ENCODE data around the gene TEX35.

TEX35 gene

DNA sequence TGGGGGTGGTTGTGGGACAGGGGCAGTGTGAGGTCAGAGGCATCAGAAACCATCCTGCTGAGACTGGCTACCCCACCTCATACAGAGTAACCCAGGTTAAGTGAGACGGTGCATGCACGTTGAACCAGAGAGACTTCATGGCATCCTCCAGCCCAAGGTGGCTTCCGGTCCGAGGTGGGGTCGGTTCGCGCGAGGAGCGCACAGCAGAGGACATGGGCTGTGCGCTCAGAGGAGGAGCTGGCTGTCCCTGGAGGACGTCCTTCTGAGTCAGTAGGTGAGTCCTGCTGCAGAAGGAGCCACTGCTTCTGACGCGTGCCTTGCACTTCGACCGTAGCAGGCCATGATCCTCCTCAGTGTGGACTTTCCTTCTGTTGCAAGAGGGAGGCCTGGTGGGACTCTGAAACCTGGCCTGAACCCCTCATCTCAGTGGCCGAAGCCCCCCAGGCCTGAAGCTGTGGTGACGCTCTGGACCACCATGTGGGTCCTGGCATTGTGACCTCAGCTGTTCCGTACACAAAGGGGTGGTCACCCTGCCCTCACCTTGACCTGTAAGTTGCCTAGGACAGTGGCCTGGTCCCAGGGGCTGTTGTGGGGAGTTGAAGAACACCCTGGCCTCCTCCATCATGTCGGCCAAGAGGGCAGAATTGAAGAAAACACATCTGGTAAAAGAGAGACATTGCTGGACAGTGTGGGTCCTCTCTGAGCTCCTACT lies at the start of gene TEX35:
Gene TEX35, plus strand, starts transcription at position 544 of the 712 bp plus-strand sequence. Its CDS starts 80 bp downstream, at position 624.
- in situ Hi-C loops (cut with HindIII; ENCODE audit: low pct_unique_long_range_greater_than_20kb, low sequenced_read_pairs): no loop called here
- DNase-seq (ENCODE audit: low read depth in 1 of 2, low spot score in 1 of 2): no peak
- no peak for TF ChIP-seq JUND (IDR thresholded peaks at IDR 0.05; ENCODE audit: low read depth)

DNA sequence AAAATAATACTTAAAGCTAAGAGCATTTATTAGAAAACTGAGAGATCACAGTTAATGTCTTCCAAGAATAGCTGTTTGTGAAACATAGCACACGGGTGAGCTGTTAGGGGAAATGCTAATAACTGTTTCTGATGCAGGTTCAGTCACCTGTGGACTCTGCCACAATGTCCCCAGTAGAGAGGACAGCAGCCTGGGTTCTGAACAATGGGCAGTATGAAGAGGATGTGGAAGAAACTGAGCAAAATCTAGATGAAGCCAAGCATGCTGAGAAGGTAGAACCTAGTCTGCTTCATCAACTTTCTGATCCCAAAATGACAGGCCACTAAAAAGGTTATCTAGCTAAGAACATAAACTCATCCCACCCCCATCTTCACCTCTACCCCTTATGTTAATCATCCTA lies 48.8 kb upstream of the TEX35 start:
- no peak for DNase-seq (ENCODE audit: low read depth in 1 of 2, low spot score in 1 of 2)
- TF ChIP-seq JUND (IDR thresholded peaks at IDR 0.05; ENCODE audit: low read depth): no peak
- in situ Hi-C loops (cut with HindIII; ENCODE audit: low pct_unique_long_range_greater_than_20kb, low sequenced_read_pairs): no loop called here

DNA sequence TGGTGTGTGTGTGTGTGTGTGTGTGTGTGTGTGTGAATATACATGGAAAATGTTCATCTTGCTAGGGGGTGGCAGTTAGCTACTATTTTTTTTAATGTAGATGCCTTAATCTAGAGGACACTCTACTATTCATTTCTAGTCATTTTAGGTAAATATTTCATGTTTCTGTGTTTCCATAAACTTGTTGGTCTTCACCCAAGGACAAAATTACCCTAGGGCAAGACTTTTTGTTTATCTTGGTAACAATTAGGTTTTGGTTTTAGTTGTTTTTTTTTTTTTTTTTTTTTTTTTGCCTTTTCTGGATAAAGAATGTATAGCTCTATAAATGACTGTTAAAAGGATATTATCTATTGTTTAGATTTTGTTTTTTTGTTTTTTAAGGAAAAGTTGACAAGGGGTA lies 48.3 kb upstream of the TEX35 start:
- no peak for TF ChIP-seq JUND (IDR thresholded peaks at IDR 0.05; ENCODE audit: low read depth)
- in situ Hi-C loops (cut with HindIII; ENCODE audit: low pct_unique_long_range_greater_than_20kb, low sequenced_read_pairs): no loop called here
- DNase-seq (ENCODE audit: low read depth in 1 of 2, low spot score in 1 of 2): no peak

DNA sequence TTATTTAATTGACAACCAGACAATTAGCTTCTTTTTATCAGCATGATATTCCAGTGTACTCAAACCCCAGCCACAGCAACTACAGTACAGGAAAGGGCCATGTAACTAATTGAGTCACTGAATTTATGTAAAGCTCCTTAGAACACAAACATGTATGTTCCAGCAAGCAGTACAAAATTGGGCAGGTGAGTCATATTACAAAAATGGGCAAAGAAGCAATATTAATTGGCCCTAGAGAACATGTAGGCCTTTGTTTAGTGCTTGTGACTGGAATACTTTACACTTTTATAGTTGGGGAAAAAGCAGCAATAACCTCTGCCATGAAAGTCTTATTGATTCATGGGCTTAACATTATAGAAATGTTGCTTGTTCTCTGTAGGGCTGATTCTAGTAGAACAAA lies 47.9 kb upstream of the TEX35 start:
- no peak for TF ChIP-seq JUND (IDR thresholded peaks at IDR 0.05; ENCODE audit: low read depth)
- in situ Hi-C loops (cut with HindIII; ENCODE audit: low pct_unique_long_range_greater_than_20kb, low sequenced_read_pairs): no loop called here
- DNase-seq (ENCODE audit: low read depth in 1 of 2, low spot score in 1 of 2): no peak

DNA sequence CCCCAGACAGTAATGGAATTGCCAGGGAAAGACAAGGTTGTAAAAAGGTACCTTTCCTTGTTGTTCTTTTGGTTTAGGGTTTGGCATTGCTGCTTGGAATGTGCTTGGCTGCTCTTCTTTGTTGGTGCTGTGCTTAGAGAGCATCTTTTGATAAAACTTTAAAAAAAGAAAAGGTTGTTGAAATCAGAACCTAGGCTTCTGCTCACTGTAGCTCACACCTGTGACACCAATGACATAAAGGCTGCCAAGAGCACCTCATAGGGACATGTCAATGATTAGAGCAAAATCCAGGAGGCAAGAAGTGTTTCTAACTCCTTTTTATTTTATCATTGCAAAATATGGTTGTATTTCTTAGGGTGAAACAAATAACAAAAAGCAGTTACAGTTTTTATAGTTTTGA lies 45.1 kb upstream of the TEX35 start:
- in situ Hi-C loops (cut with HindIII; ENCODE audit: low pct_unique_long_range_greater_than_20kb, low sequenced_read_pairs): no loop called here
- TF ChIP-seq JUND (IDR thresholded peaks at IDR 0.05; ENCODE audit: low read depth): no peak
- DNase-seq (ENCODE audit: low read depth in 1 of 2, low spot score in 1 of 2): no peak

DNA sequence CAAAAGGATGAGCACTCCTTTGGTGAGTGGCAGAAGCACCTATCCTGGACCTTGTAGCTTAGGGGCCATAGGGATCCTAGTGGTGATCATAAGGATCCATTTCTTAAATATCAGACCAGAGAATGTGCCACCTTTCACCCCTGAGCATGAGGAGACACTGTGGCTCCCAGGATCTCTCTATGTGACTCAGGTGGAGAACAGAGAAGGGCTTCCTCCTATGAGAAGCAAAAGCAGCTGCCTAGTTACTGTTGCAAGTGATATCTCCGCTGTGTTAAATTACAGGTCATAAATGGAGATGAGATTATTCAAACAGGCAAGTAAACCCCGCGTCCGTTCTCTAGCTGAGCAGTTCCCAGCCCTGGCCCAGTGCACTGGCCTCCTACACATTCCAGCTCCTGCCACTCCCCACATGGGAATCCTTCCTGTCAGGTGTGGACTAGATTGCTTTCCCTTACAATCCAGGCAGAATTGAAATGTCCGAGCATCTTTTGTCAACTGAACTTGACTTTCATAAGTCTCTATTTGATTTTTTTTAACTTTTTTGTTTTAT lies 42.4 kb upstream of the TEX35 start:
- no peak for TF ChIP-seq JUND (IDR thresholded peaks at IDR 0.05; ENCODE audit: low read depth)
- peak in 1 of 2 experiments; percentile 12 for DNase-seq (ENCODE audit: low read depth in 1 of 2, low spot score in 1 of 2)
- in situ Hi-C loops (cut with HindIII; ENCODE audit: low pct_unique_long_range_greater_than_20kb, low sequenced_read_pairs): no loop called here

DNA sequence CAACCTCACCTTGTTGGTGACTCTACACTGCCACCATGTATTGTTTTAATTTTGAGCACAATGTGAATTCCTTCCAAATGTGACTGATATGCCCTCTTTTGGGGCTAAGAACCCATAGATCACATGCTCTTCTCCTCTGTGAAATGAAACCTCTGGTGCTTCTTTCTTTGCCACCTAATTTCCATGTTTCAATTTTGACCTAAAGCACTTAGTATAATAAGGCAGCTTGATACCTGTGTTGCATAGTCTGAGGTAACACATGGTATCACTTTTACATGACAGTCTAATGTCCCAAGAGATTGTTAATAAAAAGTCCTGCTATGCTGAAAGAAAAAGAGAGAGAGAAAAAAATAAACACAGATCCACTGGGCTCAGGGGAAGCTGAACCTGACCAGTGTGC lies 40.4 kb upstream of the TEX35 start:
- in situ Hi-C loops (cut with HindIII; ENCODE audit: low pct_unique_long_range_greater_than_20kb, low sequenced_read_pairs): no loop called here
- DNase-seq (ENCODE audit: low read depth in 1 of 2, low spot score in 1 of 2): no peak
- TF ChIP-seq JUND (IDR thresholded peaks at IDR 0.05; ENCODE audit: low read depth): no peak

DNA sequence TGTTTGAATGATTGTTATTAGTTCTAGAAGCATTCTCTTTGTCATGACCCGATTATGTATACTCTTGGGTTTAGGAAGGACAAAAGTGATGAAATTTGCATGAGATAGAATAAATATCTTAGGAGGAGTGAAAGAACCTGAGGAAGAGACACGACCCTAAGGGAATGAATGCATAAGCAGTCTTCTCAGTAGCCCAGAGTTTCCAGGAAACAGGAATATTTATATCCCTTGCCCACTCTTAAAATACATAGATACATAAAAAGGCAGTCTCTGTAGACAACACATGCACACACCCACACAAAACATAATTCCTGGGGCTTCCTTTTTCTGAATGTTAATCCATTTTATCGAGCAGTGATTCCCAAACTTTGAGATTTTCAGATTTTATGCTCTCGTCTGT lies 35.5 kb upstream of the TEX35 start:
- no peak for DNase-seq (ENCODE audit: low read depth in 1 of 2, low spot score in 1 of 2)
- in situ Hi-C loops (cut with HindIII; ENCODE audit: low pct_unique_long_range_greater_than_20kb, low sequenced_read_pairs): no loop called here

DNA sequence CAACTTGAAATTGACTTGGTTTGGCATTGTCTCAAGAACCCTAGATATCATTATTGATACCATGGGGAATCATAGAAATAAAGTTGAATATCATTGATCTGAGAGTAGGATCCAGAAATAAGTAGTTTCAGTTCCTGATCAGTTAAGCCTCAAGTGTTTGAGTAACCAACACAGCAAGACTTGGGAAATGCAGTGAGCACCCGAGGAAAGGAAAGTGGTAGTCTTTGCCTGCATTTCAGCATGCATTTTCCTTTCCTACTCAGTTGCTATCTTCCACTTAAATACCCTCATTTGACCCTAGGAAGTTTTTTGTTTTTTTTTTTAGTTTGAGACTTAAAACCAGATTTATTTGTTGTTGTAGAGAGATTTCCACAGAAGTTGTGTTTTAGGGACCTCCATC lies 35.1 kb upstream of the TEX35 start:
- no peak for TF ChIP-seq JUND (IDR thresholded peaks at IDR 0.05; ENCODE audit: low read depth)
- in situ Hi-C loops (cut with HindIII; ENCODE audit: low pct_unique_long_range_greater_than_20kb, low sequenced_read_pairs): no loop called here
- DNase-seq (ENCODE audit: low read depth in 1 of 2, low spot score in 1 of 2): no peak

More for the DNA sequence above, 35.5 kb upstream of the TEX35 start:
- TF ChIP-seq JUND (IDR thresholded peaks at IDR 0.05; ENCODE audit: low read depth): no peak

DNA sequence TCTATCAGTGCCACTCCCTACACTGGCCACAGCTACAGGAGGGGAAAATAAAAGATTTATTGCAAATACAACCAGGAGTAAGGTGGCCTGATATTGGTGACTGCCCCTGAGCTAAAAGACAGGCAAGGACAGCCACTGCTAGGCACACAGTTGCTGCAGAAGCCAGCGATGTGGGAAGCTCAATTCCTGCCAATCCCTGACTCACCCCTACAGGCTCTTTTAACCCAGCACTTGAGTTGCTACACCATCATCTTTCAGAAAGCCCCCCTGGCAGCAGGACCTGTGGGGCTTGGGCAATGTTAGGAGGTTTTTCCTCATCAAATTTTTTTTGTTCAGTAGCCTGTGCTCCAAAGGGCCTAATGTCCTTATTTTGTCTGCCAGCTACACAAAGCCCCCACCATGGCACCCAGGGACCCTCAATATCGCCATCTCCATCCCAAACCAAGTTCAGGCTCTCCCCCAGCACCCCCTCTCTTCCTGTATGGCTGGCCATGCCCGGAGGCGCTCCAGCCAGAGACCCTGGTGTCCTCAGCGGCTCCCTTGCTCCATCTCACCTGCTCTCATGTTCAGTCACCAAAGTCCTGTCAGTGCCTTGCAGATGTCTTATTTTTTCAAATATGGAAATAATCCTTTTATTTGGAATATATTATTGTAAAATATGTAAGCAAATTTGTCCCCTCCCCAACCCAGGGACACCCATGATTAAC lies 29.5 kb upstream of the TEX35 start:
- in situ Hi-C loops (cut with HindIII; ENCODE audit: low pct_unique_long_range_greater_than_20kb, low sequenced_read_pairs): no loop called here
- no peak for TF ChIP-seq JUND (IDR thresholded peaks at IDR 0.05; ENCODE audit: low read depth)
- no peak for DNase-seq (ENCODE audit: low read depth in 1 of 2, low spot score in 1 of 2)

DNA sequence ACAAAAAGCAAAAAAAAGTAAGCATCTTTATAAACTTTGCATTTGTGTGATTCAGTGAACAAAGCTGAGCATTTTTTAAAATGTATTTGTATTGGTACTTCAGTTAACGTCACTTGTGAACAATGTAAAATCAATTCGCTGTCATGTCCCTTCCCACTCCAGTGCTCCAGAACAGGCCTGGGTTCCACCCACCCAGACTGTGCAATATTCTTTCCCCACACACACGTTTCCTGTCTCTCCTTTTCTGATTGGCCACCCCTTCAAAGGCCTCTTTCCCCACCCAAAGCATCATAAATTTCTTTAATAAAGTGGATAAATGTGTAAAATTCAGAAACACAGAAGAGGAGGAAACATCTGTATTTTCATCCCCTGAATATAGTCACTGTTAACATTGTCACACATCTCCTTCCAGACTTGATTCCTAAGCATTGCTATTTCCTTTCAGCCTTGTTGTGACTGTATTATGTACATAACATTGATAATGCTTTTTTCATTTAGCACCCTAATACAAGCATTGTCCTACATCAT lies 28.1 kb upstream of the TEX35 start:
- no peak for TF ChIP-seq JUND (IDR thresholded peaks at IDR 0.05; ENCODE audit: low read depth)
- DNase-seq (ENCODE audit: low read depth in 1 of 2, low spot score in 1 of 2): no peak
- in situ Hi-C loops (cut with HindIII; ENCODE audit: low pct_unique_long_range_greater_than_20kb, low sequenced_read_pairs): no loop called here

DNA sequence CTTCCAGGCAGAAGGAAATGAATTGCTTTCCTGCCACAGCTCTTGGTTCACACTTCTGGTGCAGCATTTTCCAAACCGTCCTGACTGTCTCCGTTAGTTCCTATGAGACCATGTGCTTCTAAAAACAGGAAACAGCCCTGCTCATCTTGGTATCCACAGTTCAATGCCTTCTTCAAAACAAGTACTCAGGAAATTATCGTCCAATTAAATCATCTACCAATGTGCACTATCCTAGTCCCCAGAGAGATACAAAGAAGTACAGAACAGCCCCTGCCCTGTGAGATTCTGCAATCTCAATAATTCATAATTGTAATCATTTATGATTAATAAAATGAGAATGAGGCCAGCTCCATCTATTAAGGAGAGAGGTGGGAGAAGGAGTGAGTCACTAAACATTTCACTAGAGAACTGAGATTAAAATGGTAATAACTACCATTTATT lies 27.3 kb upstream of the TEX35 start:
- in situ Hi-C loops (cut with HindIII; ENCODE audit: low pct_unique_long_range_greater_than_20kb, low sequenced_read_pairs): no loop called here
- no peak for TF ChIP-seq JUND (IDR thresholded peaks at IDR 0.05; ENCODE audit: low read depth)
- DNase-seq (ENCODE audit: low read depth in 1 of 2, low spot score in 1 of 2): no peak

Measured in T47D (cell line).